Measurements from ENCODE around the gene SRCAP. TPM values are rescaled to one million over a fixed set of nuclear protein-coding genes. Genes with fewer than 3 reads are reported as not detected.
A peak's percentile ranks its signal among the peaks of the same experiment; 100 is the strongest.

SRCAP gene
- total RNA-seq, 1 donor from 2014 or later, result 66.6 TPM

DNA sequence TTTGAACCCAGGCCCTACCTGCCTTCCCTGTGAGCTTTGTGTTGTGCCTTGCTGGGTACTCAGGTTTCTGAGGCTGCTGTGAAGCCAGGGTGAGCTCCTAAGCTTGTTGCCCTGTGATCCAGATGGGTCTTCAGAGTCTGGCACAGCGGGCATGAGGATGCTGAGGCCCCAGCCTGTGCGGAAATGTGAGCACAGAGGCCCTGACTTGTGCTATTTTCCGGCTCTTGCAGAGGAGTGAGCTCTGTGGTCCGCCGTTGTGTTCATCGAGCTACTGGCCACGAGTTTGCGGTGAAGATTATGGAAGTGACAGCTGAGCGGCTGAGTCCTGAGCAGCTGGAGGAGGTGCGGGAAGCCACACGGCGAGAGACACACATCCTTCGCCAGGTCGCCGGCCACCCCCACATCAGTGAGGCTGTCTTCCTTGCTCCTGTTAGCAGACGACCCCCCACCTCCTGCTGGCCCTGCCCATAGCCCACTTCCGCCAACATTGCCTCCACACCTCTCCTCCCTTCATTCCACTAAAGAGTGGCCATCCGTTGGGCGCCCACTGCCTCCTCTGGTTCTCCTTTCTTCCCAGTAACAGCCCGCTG is 52.0 kb downstream of the SRCAP start:
- Histone ChIP-seq H3K4me3 (no peak overlapping the region), H3K36me3 (peaks cover 44% of the 10 kb centered on the region), H3K27me3 (no peaks in the 10 kb centered on the region), H3K27ac (no peak overlapping the region), H3K9me3 (no peaks in the 10 kb centered on the region), H3K4me1 (peaks cover 7% of the 10 kb centered on the region)
- intact Hi-C loops (cut with DNase I), result loop anchor here (10.0 kb wide), 1 partner anchor 56 kb away; the partner anchor contains the start of gene SRCAP
- DNase-seq, result no peak
- TF ChIP-seq, protein P1, sequence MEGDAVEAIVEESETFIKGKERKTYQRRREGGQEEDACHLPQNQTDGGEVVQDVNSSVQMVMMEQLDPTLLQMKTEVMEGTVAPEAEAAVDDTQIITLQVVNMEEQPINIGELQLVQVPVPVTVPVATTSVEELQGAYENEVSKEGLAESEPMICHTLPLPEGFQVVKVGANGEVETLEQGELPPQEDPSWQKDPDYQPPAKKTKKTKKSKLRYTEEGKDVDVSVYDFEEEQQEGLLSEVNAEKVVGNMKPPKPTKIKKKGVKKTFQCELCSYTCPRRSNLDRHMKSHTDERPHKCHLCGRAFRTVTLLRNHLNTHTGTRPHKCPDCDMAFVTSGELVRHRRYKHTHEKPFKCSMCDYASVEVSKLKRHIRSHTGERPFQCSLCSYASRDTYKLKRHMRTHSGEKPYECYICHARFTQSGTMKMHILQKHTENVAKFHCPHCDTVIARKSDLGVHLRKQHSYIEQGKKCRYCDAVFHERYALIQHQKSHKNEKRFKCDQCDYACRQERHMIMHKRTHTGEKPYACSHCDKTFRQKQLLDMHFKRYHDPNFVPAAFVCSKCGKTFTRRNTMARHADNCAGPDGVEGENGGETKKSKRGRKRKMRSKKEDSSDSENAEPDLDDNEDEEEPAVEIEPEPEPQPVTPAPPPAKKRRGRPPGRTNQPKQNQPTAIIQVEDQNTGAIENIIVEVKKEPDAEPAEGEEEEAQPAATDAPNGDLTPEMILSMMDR (IDR thresholded peaks at IDR 0.05), result no peak
- ATAC-seq, result no peak

DNA sequence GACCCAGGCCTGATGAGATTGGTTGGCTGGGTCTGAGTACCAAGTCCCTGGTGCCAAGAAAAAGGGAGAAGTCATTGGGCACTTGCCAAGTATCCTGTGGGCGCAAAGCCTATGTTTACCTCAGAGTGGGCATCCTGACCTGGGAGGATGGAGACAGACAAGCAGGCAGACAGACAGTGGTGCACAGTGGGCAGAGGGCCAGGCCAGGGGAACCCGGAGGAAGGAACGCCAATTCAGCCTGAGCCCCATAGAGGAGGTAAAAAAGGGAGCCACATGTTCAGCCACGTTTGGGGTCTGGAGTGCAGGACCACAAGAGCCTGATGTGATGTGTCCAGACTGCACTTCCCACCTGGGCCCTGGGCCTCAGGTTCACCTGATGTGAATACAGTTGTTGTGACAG is 54.6 kb downstream of the SRCAP start:
- TF ChIP-seq, protein P1 (IDR thresholded peaks at IDR 0.05), result no peak
- Histone ChIP-seq H3K9me3 (no peaks in the 10 kb centered on the region), H3K4me3 (no peak overlapping the region), H3K27ac (no peak overlapping the region), H3K4me1 (no peaks in the 10 kb centered on the region), H3K36me3 (peaks cover 58% of the 10 kb centered on the region), H3K27me3 (no peaks in the 10 kb centered on the region)
- peak; percentile 40 for DNase-seq
- intact Hi-C loops (cut with DNase I), result loop anchor here (10.0 kb wide), 1 partner anchor 59 kb away; the partner anchor contains the start of gene SRCAP
- ATAC-seq, result no peak

DNA sequence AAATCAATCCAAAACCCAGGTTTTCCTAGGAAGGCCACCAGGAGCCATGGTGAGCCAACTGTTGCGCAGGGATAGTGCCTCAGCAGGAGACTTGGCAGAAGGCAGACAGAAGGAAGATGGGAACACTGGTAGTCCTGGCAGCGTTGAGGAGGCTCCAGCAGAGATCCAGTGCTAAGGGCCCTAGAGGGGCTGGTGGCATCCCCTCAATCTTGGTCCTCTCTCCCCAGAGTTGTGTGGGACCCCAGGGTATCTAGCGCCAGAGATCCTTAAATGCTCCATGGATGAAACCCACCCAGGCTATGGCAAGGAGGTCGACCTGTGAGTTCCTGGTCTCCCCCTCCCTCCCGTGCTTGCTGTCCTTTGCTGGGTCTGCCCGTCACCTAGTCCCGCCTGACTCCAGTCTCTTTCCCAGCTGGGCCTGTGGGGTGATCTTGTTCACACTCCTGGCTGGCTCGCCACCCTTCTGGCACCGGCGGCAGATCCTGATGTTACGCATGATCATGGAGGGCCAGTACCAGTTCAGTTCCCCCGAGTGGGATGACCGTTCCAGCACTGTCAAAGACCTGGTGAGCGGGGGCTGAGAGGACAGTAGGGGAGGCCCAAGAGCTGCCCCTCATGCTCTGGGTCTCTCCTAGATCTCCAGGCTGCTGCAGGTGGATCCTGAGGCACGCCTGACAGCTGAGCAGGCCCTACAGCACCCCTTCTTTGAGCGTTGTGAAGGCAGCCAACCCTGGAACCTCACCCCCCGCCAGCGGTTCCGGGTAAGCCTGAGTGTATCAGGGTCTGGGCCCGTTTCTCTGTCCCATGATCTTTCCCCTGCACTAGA is 57.2 kb downstream of the SRCAP start:
- TF ChIP-seq, protein P1 (IDR thresholded peaks at IDR 0.05), result no peak
- Histone ChIP-seq H3K27ac (no peak overlapping the region), H3K4me3 (no peak overlapping the region), H3K27me3 (no peaks in the 10 kb centered on the region), H3K36me3 (peaks cover 54% of the 10 kb centered on the region), H3K9me3 (no peaks in the 10 kb centered on the region), H3K4me1 (peaks cover 4% of the 10 kb centered on the region)
- intact Hi-C loops (cut with DNase I), result loop anchor here (10.0 kb wide), 1 partner anchor 61 kb away; the partner anchor contains the start of gene SRCAP
- ATAC-seq, result no peak
- peak; percentile 19 for DNase-seq

DNA sequence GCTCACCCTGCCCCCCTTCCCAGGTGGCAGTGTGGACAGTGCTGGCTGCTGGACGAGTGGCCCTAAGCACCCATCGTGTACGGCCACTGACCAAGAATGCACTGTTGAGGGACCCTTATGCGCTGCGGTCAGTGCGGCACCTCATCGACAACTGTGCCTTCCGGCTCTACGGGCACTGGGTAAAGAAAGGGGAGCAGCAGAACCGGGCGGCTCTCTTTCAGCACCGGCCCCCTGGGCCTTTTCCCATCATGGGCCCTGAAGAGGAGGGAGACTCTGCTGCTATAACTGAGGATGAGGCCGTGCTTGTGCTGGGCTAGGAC is 57.8 kb downstream of the SRCAP start:
- H3K36me3 ChIP-seq, result peaks cover 50% of the 10 kb centered on the region
- intact Hi-C loops (cut with DNase I), result loop anchor here (10.0 kb wide), 1 partner anchor 62 kb away; the partner anchor contains the start of gene SRCAP
- DNase-seq, result no peak
- H3K9me3 ChIP-seq, result no peaks in the 10 kb centered on the region
- H3K4me1 ChIP-seq, result peaks cover 9% of the 10 kb centered on the region
- H3K27me3 ChIP-seq, result no peaks in the 10 kb centered on the region
- no peak for ATAC-seq
- H3K27ac ChIP-seq, result no peak overlapping the region
- H3K4me3 ChIP-seq, result no peak overlapping the region
- TF ChIP-seq, protein P1 (IDR thresholded peaks at IDR 0.05), result no peak

DNA sequence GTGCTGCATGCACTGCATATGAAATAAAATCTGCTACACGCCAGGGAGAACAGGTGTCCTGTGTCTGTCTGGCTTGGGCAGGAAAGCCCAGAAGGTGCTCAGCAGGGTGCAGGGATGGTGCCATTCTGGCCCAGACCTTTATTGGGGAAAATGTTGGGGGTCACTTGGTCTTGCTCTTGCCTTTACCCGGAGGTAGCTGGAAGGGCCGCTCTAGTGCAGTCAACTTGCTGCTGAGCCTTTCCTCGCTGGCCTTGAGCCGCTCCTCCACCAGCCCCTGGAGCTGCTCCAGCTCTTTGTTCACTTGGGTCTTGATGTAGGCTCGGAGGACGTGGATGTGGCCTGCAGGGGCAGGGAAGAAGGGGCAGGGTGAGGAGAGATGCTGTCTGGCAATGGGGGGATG is 58.3 kb downstream of the SRCAP start:
- Histone ChIP-seq H3K36me3 (peaks cover 45% of the 10 kb centered on the region), H3K4me3 (no peak overlapping the region), H3K27ac (no peak overlapping the region), H3K4me1 (peaks cover 9% of the 10 kb centered on the region), H3K9me3 (no peaks in the 10 kb centered on the region), H3K27me3 (no peaks in the 10 kb centered on the region)
- DNase-seq (peak; percentile 46), ATAC-seq (no peak)
- intact Hi-C loops (cut with DNase I), result loop anchor here (10.0 kb wide), 1 partner anchor 63 kb away; the partner anchor contains the start of gene SRCAP
- TF ChIP-seq, protein P1 (IDR thresholded peaks at IDR 0.05), result no peak
